Keratinocyte (primary cell): ENCODE measurements around the gene TMA7.

Experiments used
- EZH2 ChIP-seq: IDR thresholded peaks from one replicate; pipeline ENCODE4 v1.6.1; 2012; ENCODE audit warnings: inconsistent platforms, mild to moderate bottlenecking, low read length, moderate library complexity
- TF ChIP-seq, protein P1 (sequence below), 3 experiments: IDR thresholded peaks in 1 of 3; conservative IDR thresholded peaks in 1 of 3; optimal IDR thresholded peaks in 1 of 3; 2 replicates in 2 of 3; 3 replicates in 1 of 3; pipeline versions ENCODE3 to v1.5.1; 2011; ENCODE audit warnings: low read length in 3 of 3, mild to moderate bottlenecking in 3 of 3, moderate library complexity in 2 of 3, control low read depth in 1 of 3, inconsistent platforms in 1 of 3; ENCODE audit not compliant: insufficient read depth in 2 of 3; ENCODE audit errors: extremely low read depth in 1 of 3

DNA sequence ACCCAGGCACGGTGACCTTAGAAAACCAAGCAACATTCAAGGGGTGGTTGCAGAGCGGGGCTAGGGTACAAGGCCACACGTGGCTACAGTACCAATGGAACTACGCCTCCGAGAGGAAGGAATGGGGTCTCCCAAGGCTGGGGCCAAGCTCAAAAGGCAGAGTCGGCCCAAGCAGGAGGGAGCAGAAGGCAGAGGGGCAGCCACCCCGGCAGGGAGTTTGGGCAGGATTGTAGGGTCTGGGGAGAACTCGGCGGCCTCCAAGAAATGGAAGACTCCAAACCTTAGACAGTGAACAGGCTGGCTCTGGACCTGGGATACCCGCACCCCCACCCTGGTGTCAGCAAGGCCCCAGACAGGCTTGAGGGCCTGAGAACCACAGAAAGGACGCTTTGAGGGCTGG is 35.1 kb downstream of the TMA7 start:
- TF ChIP-seq EZH2 = no peak
- TF ChIP-seq, protein P1, sequence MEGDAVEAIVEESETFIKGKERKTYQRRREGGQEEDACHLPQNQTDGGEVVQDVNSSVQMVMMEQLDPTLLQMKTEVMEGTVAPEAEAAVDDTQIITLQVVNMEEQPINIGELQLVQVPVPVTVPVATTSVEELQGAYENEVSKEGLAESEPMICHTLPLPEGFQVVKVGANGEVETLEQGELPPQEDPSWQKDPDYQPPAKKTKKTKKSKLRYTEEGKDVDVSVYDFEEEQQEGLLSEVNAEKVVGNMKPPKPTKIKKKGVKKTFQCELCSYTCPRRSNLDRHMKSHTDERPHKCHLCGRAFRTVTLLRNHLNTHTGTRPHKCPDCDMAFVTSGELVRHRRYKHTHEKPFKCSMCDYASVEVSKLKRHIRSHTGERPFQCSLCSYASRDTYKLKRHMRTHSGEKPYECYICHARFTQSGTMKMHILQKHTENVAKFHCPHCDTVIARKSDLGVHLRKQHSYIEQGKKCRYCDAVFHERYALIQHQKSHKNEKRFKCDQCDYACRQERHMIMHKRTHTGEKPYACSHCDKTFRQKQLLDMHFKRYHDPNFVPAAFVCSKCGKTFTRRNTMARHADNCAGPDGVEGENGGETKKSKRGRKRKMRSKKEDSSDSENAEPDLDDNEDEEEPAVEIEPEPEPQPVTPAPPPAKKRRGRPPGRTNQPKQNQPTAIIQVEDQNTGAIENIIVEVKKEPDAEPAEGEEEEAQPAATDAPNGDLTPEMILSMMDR (optimal IDR thresholded peaks at IDR 0.05 in 1 of 3, IDR thresholded peaks at IDR 0.05 in 1 of 3, conservative IDR thresholded peaks at IDR 0.05 in 1 of 3; ENCODE audit: extremely low read depth in 1 of 3, insufficient read depth in 2 of 3, low read length in 3 of 3) = no peak
